ENCODE measurements around the gene HOXA9.

HOXA9 gene

DNA sequence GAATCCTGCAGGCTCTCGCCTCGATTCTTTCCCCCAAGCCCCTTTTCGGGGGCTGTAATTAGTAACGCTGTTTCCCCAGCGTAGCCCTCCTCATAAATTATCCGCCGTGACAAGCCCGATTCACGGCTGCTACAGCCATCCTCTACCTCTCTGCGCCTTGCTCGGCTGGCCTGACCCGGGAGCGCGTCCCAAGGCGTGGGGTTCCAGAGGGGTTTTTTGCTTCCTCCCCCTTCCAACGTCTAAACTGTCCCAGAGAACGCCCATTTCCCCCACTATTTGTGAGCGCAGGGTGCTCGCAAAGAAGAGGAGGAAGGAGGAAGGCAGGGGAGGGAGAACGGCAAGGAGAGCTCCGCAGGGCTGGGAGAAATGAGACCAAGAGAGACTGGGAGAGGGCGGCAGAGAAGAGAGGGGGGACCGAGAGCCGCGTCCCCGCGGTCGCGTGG, 22.7 kb downstream of the HOXA9 start:
- DNase-seq (ENCODE audit: low read depth in 2 of 2): no peak

DNA sequence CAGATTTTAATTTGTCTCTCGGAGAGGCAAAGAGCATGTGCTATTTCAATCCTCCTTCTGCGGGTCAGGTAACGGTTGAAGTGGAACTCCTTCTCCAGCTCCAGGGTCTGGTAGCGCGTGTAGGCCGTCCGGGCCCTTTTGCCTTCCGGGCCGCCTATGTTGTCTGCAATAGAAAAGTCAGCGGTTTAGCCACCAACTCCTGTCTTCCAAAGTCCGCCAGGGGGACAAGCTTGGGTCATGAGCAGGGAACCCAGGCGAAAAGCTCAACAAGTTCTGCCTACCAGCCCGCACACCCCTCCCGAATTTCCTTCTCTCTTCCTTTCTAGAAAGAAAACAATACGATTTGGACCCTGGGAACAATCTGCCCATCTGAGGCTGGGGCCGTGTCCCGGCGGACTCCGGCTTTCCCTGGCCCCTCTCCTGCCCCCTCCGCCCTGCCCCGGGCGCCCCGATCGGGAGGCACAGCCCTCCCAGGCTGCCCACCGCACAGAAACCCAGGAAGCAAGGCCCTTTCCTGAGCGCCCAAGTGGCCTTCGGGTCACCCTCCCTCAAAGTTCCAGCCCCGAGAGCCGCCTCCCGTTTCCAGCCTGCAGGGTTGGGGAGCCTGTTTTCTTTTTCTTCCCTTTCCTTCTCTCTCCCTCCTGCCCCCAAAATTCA, 23.3 kb downstream of the HOXA9 start:
- no peak for DNase-seq (ENCODE audit: low read depth in 2 of 2)

DNA sequence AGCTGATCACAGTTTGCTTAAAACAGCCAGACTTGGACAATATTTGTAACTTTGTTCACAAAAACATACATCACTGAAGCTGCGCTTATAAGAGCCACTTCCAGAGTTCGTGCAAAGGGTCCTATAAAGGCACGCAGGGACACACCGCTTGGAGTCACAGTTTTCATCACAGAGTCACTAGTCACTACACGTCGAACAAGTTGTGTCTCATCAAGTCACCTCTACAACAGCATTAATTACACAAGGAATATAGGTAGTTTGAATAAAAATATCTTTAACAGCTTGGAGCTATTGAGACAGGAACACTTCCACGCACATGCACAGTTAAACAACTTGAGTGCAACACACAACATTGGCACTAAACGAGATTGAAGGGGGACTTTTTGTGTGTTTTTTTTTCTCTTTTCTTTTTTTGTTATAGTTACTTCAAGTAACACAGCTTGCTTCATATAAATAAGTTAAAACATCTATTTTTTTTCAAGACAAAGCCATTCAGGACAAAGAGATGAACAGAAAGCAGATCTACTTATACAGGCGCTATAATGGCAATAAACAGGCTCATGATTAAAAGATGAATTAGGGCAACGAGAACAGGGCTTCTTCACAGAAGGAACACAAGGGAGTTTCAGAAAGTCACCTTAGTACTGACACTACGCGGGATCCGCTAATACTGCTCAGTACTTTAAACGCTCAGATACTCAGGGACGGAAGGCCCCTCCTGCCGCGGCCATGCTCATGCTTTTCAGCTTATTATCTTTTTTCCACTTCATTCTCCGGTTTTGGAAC, 24.0 kb downstream of the HOXA9 start:
- DNase-seq (ENCODE audit: low read depth in 2 of 2): no peak

DNA sequence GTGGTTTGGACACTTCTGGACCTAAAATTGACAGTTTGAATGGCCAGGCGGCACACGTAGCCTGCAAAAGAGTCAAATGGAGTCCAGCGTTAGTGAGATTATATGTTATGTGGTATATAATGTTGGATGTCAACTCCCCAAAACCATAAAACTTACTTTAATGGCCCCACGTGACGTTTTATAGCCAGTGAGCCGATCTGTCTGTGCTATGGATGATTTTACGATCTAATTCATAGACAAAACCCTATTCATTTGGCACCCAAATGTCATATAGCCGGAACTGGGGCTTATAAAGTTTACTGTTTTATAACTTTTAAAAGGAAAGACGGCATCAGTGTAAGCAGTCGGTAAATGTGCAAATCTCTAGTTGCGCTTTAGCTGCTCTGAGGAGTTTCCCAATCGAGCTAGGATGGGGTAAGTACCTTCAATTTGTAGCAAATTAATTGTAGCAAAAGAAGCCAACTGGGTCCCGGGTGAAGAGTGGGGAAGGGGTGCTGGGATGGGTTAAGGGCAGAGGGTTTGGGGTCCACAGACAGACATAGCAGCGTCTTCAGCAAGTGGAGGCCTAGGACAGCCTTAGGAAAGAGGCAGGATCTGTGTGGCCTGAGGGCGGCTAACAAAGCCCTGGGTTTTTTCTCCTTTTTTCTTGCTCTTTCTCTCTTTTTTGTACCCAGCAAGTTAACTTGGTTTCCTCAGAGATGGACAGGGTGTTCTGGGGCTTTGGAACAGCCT, 25.0 kb downstream of the HOXA9 start:
- DNase-seq (ENCODE audit: low read depth in 2 of 2): no peak

DNA sequence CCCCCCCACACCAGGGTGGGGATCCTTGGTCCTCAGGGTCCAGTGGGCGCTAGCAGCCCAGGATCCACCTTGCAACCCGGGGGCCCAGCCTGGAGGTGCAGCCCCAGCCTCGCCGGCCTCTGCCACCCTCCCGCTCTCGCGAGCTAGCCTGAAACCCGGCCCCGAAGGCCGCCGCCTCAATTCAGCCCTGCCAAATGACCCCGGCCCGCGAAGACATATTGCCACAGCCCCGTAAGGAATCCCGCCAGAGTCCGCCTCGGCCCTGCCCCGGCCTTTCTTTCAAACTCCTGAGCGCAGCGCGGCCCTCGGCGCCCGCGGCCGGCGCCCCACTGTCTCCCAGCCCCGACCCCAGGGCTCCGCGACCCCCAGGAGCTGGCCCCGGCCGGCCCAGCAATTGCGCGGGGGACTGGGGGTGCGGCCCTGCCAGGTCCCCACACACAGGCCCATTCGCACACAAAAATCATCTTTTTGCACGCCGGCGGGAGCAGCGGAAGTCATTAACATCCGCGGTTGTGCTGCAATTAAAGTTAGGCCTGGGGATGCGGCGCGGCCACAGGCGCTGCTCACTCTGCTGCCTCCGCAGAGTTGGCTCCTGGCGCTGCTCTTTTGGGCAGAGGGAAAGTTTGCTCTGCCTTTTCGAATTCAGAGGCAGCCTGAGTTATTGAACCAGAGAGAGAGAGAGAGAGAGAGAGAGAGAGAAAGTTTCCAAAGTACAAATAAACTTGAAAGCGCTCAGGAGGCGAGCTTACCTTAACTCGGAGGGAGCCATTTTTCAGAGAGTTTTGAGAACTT, 25.8 kb downstream of the HOXA9 start:
- no peak for DNase-seq (ENCODE audit: low read depth in 2 of 2)

DNA sequence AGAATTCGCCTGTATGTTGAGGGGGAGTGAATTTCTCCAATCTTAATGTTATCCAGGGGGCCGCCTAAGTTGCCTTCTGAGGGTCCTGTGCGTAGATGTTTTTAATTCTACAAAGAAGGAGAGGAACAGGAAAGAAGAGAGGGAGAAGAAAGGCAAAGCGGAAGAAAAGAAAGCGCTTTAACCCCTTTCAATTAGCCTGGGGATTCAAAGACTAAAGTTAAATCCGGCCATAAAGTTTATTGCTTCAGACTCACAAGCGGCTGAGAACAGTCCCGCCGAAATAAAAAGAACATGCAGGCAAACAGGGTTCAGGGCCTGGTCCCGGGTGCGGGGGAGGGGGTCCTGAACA, 26.4 kb downstream of the HOXA9 start:
- DNase-seq (ENCODE audit: low read depth in 2 of 2): no peak

DNA sequence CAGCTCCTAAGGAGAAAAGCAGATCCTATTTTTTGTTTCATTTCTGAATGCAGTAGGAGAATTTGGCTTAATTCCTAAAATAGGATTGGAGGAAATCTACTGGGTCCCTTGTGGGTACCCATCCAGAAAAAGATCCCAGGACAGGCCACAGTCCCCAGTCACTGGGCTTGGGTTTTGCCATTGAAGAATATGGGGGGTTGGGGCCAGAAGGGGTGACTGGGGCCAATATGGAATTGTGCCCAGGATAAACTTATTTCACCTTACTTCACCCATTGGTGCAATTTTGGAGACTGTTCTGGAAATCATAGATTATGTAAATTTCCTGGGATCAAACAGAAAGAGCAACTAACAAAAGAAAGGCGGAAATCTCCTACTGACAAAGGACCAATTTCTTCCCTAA, 26.9 kb downstream of the HOXA9 start:
- no peak for DNase-seq (ENCODE audit: low read depth in 2 of 2)

DNA sequence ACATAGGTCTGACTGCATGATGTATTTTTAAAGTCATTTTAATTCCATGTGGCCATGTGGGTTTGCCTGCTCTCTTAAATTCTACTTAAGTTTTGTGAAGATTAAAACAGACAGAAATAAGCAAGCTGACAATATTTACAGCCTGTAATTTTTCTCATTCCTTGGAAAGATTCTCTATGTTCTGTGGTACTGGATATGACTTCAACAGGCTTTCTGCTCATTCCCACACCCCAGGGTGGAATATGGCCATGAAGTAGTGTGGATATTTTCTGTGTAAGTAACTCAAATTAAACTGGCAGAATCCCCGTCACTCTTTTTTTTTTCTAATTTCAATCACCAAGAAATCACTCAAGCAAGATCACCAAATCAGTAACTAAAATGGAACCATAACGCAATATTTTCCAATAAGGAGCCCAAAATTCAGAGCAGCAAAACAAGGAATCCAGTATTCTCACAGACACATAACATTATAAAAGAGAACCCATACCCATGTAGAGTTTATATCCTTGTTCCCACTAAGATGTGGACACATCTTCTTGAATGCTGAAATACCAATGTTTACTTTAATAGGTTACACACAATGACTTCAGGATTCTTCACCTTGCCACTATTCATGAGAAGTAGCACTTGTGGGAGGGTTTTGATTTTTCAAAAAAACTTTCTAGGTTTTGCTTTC, 27.6 kb downstream of the HOXA9 start:
- DNase-seq (ENCODE audit: low read depth in 2 of 2): no peak

DNA sequence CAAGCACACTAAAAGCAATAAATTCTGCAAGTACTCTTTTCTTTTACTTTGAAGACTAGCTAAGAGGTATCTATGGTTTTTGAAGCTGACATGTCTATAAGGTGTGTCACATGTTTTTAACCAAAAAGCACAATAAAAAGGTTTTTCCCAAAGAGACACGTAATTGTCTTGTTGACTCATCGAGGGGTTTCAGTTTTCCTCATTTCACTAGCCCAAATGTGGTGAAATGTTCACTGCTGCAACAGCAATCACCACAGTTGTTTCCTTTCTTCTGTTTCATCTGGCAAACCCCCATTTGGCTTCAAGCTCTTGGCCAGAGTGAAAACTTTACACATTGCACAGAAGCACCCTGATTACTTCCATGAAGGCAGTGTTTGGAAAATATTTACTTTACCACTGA, 30.9 kb downstream of the HOXA9 start:
- no peak for DNase-seq (ENCODE audit: low read depth in 2 of 2)

DNA sequence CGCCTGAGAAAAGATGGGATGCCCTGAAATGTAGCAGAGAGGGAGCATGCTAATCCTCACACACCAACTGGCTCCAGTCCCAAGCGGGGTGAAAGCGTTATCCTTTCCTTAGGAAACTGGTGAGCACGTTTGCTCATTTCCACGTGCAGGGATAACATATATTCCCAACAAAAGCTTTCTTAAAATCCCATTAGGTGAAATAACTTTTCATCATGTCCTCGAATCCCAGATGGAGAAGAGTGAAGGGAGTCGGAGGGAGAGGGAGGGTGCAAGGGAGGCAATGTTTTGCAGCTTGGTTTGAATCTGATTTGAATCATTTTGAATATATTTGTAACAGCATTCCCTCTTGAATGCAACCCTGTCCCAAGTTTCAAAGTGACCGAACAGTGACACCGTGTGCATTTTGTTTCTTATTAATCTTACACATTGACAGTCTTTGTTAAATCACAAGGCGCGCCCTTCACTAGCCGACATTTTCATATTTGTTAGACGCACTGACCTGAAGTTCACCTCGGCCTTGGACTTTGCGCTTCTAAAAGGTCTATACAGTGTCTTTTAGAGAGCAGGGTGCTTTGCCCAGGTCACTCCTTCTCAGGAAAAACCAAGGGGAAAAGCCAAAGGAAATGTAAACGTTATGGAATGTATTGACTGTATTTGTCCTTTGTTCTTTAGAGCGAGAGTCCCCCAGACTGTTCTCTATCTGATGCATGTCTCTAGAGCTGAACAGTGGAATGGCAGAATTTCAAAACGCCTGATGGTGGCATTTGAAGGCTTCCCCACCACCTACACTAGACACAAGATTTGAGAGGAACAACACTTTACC, 31.7 kb downstream of the HOXA9 start:
- DNase-seq (ENCODE audit: low read depth in 2 of 2): no peak

DNA sequence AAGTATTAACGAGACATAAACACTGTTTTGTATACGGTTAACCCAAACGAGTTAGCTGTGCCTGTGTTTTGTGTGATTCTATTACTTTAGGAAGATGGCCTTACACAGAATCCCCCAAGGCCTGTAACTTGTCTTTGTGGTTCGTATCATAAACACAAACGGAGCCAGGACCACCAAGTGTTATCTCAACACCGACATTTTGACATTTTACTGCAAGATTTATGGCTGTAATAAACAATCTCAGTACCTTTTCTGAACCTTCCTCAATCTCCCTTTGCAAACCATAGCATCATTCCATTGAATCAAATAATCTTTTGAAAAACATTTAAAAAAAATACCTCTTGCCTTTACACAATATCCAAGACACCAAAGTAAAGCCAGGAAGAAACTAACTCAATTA, 32.4 kb downstream of the HOXA9 start:
- no peak for DNase-seq (ENCODE audit: low read depth in 2 of 2)

DNA sequence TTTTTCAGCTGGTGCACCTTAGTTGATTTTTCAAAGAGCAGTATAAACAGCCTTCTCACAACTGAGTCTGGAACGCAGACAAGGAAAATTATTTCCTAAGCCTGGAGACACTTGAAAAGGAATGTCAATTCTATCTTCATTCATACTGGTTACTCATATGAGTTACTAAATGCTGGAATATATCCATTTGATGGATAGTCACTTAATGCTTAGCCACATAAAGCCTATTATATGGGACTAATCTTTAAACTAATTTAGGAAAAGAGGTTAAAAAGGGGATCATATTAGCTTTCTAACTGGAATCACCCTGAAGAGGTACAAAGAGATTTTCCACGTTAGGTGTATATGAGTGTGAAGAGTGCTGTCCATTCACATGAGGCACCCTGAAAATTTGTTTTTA, 33.1 kb downstream of the HOXA9 start:
- DNase-seq (ENCODE audit: low read depth in 2 of 2): no peak

DNA sequence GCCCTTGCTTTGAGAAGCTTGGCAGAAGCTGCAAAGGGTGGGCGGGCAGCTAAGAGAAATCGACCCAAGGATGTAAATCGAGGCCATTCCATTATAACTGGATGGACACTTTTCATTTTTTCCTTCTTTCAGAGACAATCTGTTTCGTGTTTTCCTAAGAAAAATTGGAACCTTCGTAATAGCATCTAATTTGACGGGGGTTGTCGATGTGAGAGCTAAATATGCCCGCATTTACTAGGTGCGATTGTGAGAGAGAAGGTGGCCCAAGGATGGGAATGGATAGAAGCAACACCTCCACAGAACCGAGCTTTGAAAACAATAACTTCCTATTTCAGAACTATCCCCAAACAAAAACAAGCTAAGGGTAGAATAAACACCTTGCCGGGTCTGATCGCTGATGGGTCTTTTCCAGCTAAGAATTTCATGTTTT, 33.9 kb downstream of the HOXA9 start:
- DNase-seq (ENCODE audit: low read depth in 2 of 2): no peak

DNA sequence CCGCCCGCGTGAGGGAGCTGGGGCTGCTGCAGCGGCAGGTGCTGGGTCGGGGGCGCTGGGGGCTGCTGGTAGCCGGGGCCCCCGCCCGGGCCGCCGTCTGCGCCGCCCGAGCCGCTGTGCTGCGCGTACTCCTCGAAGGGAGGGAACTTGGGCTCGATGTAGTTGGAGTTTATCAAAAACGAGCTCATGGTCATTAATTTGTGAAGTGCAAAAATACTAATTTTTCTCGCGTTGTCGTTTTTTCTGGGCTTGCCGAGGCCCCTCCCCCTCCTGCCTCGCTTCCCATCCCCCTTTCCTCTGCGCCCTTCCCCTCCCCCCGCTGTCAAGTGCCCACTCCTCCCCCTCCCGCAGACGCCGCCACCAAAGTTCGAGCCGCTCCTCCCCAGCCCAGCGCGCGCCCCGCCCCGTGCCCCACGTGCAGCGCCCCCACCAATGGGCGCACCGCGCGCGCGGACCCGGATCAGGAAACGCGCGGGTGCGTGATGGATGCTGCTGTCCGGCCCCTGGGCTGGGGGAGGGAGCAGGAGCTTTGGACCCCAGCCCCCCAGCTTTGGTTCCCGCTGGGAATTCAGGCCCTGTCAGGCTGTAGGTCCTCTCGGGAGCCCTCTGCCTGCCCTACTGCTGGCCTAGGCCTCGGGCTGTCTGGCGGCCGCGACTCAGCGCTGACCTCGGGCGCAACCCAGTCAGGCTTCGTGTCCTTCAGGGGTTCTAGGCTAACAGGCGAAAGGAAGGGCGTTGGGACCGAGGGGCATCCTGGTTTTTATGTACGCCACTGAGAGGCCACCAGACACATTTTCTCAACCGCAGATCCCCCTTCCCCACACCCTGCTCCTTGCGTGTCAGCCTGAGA, 34.6 kb downstream of the HOXA9 start, which contains the start of gene HOXA4:
Gene HOXA4 (minus strand): TSS at position 218 of the 850 bp plus-strand sequence. CDS start 24 bp downstream, at position 194.
- DNase-seq (ENCODE audit: low read depth in 2 of 2): peak; percentile 38 to 67

DNA sequence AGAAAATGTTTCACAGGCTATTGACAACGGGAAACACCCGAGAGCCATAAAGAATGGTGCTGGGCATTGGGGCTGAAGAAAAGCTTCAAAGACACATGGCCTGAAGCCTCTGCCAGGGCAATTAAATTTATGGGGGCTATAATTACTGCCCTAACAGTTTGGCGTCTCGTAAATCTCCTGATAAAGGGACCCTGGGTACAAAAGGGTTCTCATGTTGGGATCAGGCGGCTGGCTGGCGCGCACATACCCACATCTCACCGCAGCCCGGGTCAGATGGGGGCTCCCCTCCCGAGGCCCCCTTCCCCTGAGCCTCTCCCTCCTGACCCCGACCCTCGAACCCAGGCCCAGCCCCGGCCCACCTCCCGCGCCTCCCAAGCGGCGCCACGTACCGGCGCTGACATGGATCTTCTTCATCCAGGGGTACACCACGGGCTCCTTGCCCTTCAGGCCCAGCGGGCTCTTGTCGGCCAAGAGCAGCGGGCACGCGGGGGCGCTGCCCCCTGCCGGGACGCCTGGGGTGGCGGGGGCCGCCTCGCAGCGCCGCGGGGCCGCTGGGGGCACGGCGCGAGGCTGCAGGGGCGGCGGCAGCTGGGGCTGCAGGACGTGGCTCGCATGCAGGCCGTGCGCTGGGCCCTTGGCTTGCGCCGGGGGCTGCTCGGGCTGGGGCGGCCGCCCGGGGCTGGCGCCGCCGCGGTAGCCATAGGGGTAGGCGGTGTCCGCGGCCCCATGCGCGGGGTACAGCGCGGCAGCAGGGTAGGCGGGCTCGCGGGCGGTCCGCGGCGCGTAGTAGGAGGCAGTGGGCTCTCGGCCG, 35.4 kb downstream of the HOXA9 start:
- no peak for DNase-seq (ENCODE audit: low read depth in 2 of 2)

DNA sequence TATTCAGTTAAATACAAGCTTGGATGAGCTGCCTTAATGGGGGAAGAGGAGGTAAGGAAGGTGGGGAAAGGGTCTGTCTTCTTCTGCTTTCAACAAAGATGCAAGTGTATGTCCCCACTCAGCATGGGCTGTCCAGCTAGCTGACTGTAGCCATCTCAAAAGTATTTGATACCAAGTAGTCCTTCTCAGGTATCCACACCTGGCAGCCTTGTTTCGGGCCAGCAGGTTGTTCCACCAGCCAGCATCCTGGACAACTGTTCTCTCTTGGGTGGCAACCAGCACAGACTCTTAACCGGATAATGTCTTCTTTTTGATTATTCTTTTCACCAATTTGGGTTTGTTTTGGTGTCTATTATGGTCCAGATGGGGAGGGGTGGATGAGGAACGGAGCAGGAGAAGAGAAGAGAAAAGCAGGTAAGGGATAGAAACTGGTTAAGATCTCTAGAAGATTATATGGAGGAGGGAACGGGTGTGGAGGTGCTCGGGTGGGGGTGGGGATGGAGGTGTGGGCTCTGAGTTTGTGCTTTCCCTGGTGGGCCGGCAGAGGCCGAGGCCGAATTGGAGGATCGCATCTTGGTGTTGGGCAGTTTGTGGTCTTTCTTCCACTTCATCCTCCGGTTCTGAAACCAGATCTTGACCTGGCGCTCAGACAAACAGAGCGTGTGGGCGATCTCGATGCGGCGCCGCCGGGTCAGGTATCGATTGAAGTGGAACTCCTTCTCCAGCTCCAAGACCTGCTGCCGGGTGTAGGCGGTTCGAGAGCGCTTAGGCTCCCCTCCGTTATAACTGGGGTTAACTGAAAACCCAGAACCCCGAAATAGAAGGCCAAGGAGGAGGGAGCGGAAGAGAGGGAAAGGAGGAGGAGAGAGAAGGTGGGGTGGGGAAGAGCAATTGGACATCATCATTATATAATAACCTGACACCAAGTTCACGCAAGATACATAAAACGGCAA, 36.3 kb downstream of the HOXA9 start:
- no peak for DNase-seq (ENCODE audit: low read depth in 2 of 2)

DNA sequence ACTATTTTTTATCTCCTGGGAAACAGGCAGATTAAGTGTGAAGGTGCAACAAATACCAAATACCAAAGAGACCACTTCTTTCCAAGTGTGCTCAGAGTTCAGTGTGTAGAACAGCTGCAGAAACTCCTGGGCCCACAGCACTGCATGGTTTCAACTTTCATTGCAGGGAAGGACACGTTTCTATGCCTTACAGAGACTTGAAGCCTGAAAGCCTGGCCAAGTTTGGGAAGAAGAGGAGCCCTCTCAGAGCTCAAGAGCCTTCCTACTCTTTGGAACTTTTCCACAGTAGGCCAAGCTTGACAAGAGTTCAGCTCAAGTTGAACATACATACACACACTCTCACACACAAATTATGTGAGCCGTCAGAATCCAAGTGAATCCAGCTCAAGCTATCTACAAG, 37.3 kb downstream of the HOXA9 start:
- no peak for DNase-seq (ENCODE audit: low read depth in 2 of 2)
